T-cell (primary cell): ENCODE data around the gene TIMP3. TPM values are rescaled to one million over a fixed set of nuclear protein-coding genes. Genes with fewer than 3 reads are reported as not detected.

Experiments
- ATAC-seq, 4 experiments: fragments of 200-7000 bp in 3 of 4; fragments of 150-1000 bp in 1 of 4; cut with Tn5 transposase; replicated peaks in 1 of 4; 1 replicate in 3 of 4; 2 replicates in 1 of 4; pipeline ENCODE4 v1.10.0; 2021; ENCODE audit warnings: moderate library complexity in 3 of 4, mild to moderate bottlenecking in 2 of 4, moderate number of reproducible peaks in 1 of 4
- CTCF ChIA-PET, 2 donors: fragments of 300-600 bp; sonication (Branson Sonifier 250); formaldehyde crosslinking; loops; one replicate each; lab custom pipeline; 2022; ENCODE audit warnings: antibody characterized with exemption in 2 of 2; lab: Charles Lee
- POLR2A ChIA-PET, 2 donors: fragments of 300-600 bp; sonication (Branson Sonifier 250); formaldehyde crosslinking; loops; one replicate each; lab custom pipeline; 2022; ENCODE audit warnings: antibody characterized with exemption in 2 of 2; lab: Charles Lee
- DNase-seq, 35 experiments: peaks; one replicate each; pipeline versions ENCODE4 v3.0.0 to v3.0.0-alpha.2; 2013 to 2023
- H3K27ac ChIP-seq: one replicate; pipeline ENCODE4 v1.5.1; 2013; ENCODE audit warnings: low read length
- H3K27me3 ChIP-seq, 2 experiments: replicated peaks in 1 of 2; 1 replicate in 1 of 2; 2 replicates in 1 of 2; pipeline versions ENCODE4 v1.6.1 to v1.7.0; 2013; ENCODE audit warnings: low read length in 1 of 2, mixed read lengths in 1 of 2; ENCODE audit not compliant: control insufficient read depth in 2 of 2, insufficient read depth in 2 of 2; ENCODE audit errors: extremely low read depth in 1 of 2
- H3K36me3 ChIP-seq, 2 donors: 1 replicate in 1 of 2; 2 replicates in 1 of 2; pipeline versions ENCODE4 v1.6.1 to v1.7.0; 2013; ENCODE audit warnings: low read length in 1 of 2; ENCODE audit not compliant: control insufficient read depth in 2 of 2, insufficient read depth in 1 of 2; ENCODE audit errors: extremely low read depth in 1 of 2
- H3K4me1 ChIP-seq, 2 experiments: 1 replicate in 1 of 2; 2 replicates in 1 of 2; pipeline versions ENCODE4 v1.6.1 to v1.7.0; 2013; ENCODE audit warnings: low read length in 2 of 2, mixed read lengths in 1 of 2; ENCODE audit not compliant: insufficient read depth in 2 of 2, control insufficient read depth in 1 of 2; ENCODE audit errors: extremely low read depth in 1 of 2
- H3K4me3 ChIP-seq, 2 donors: 1 replicate in 1 of 2; 2 replicates in 1 of 2; pipeline versions ENCODE4 v1.5.1 to v1.7.0; 2013; ENCODE audit warnings: mild to moderate bottlenecking in 2 of 2, low read length in 1 of 2, moderate library complexity in 1 of 2; ENCODE audit not compliant: control insufficient read depth in 1 of 2; ENCODE audit errors: extremely low read depth in 1 of 2
- H3K9me3 ChIP-seq: 2 replicates; pipeline ENCODE4 v1.7.0; 2013
- H3K27ac Mint-ChIP-seq, 2 donors: one replicate each; pipeline ENCODE4 v1.8.0; 2020 to 2021; ENCODE audit warnings: mild to moderate bottlenecking in 2 of 2, mixed read lengths in 2 of 2
- H3K27me3 Mint-ChIP-seq, 2 donors: one replicate each; pipeline ENCODE4 v1.8.0; 2021 to 2022; ENCODE audit warnings: mixed read lengths in 2 of 2
- H3K36me3 Mint-ChIP-seq: one replicate; pipeline ENCODE4 v1.8.0; 2021; ENCODE audit warnings: mixed read lengths
- H3K4me1 Mint-ChIP-seq, 3 donors: one replicate each; pipeline ENCODE4 v1.8.0; 2020 to 2022; ENCODE audit warnings: mixed read lengths in 3 of 3, mild to moderate bottlenecking in 1 of 3
- H3K4me3 Mint-ChIP-seq, 3 donors: one replicate each; pipeline ENCODE4 v1.8.0; 2020 to 2022; ENCODE audit warnings: mild to moderate bottlenecking in 3 of 3, mixed read lengths in 3 of 3, moderate library complexity in 3 of 3
- H3K9me3 Mint-ChIP-seq, 3 donors: one replicate each; pipeline ENCODE4 v1.8.0; 2020 to 2022; ENCODE audit warnings: mixed read lengths in 3 of 3
- WGBS: methylation state at CpG from one replicate; pipeline ENCODE4 v1.1.5; 2013; ENCODE audit warnings: missing lambda C conversion rate; ENCODE audit not compliant: insufficient coverage; 5-methylcytosine and 5-hydroxymethylcytosine counted together
- total RNA-seq, 35 experiments: library from RNA in 6 of 35; stranded (reverse) in 6 of 35; fragments of 120-200 nt in 1 of 35; gene quantifications; one replicate each; pipeline versions ENCODE4 v1.2.1 to v1.2.4 and lab custom pipeline; 2013 to 2026

Gene TIMP3
- total RNA-seq, 5 donors from 2014 or later (not counting 1 experiment from before 2014, with no cell fraction given), result 0.07 to 1.7 (median 1.1) TPM

- ChIA-PET POLR2A (no interaction called here), CTCF (no interaction called here)
- Histone ChIP-seq H3K9me3 (no peaks in the 10 kb centered on the region), H3K27ac (no peak overlapping the region), H3K4me1 (no peaks in the 10 kb centered on the region), H3K4me3 (no peak overlapping the region), H3K36me3 (no peaks in the 10 kb centered on the region), H3K27me3 (peaks cover 0 to 2% of the 10 kb centered on the region in 2 experiments)
- Mint-ChIP-seq H3K9me3 (no peaks in the 10 kb centered on the region), H3K36me3 (no peaks in the 10 kb centered on the region), H3K4me3 (no peak overlapping the region), H3K4me1 (no peaks in the 10 kb centered on the region), H3K27me3 (peaks cover 0 to 3% of the 10 kb centered on the region in 2 donors), H3K27ac (no peak overlapping the region)
- ATAC-seq (no peak), DNase-seq (no peak)
- no CpG with 5 or more reads among the region's 1 CpG for WGBS
Observed at GRCh38 chr22:32781695-32782094, 19.8 kb upstream of the TIMP3 start.

GRCh38 chr22:32785321-32786026 is 16.0 kb upstream of the TIMP3 start:
- Mint-ChIP-seq H3K9me3 (no peaks in the 10 kb centered on the region), H3K4me1 (no peaks in the 10 kb centered on the region), H3K36me3 (no peaks in the 10 kb centered on the region), H3K27me3 (peaks cover 5 to 7% of the 10 kb centered on the region in 2 donors), H3K4me3 (no peak overlapping the region), H3K27ac (no peak overlapping the region)
- Histone ChIP-seq H3K36me3 (no peaks in the 10 kb centered on the region), H3K9me3 (no peaks in the 10 kb centered on the region), H3K4me1 (no peaks in the 10 kb centered on the region), H3K4me3 (no peak overlapping the region), H3K27ac (no peak overlapping the region), H3K27me3 (peaks cover 0 to 4% of the 10 kb centered on the region in 2 experiments)
- WGBS, result 94% methylated on average over 2 of the region's 5 CpGs
- ATAC-seq (no peak), DNase-seq (no peak)
- ChIA-PET POLR2A (no interaction called here), CTCF (interaction anchor here in 1 of 2 donors (0.5 kb wide), 1 partner anchor 1119 kb away, joined by 5 read pairs; no protein-coding TSS in a partner anchor)

GRCh38 chr22:32786027-32786418 is 15.5 kb upstream of the TIMP3 start:
- ATAC-seq (no peak), DNase-seq (no peak)
- Mint-ChIP-seq H3K27ac (no peak overlapping the region), H3K9me3 (no peaks in the 10 kb centered on the region), H3K36me3 (no peaks in the 10 kb centered on the region), H3K27me3 (peaks cover 7 to 11% of the 10 kb centered on the region in 2 donors), H3K4me1 (no peaks in the 10 kb centered on the region), H3K4me3 (no peak overlapping the region)
- WGBS, result no CpG with 5 or more reads among the region's 2 CpGs
- peaks cover 0 to 4% of the 10 kb centered on the region in 2 experiments for H3K27me3 ChIP-seq
- H3K27ac ChIP-seq, result no peak overlapping the region
- H3K36me3 ChIP-seq, result no peaks in the 10 kb centered on the region
- H3K4me1 ChIP-seq, result no peaks in the 10 kb centered on the region
- no peak overlapping the region for H3K4me3 ChIP-seq
- no peaks in the 10 kb centered on the region for H3K9me3 ChIP-seq
- ChIA-PET CTCF (no interaction called here), POLR2A (no interaction called here)

DNA sequence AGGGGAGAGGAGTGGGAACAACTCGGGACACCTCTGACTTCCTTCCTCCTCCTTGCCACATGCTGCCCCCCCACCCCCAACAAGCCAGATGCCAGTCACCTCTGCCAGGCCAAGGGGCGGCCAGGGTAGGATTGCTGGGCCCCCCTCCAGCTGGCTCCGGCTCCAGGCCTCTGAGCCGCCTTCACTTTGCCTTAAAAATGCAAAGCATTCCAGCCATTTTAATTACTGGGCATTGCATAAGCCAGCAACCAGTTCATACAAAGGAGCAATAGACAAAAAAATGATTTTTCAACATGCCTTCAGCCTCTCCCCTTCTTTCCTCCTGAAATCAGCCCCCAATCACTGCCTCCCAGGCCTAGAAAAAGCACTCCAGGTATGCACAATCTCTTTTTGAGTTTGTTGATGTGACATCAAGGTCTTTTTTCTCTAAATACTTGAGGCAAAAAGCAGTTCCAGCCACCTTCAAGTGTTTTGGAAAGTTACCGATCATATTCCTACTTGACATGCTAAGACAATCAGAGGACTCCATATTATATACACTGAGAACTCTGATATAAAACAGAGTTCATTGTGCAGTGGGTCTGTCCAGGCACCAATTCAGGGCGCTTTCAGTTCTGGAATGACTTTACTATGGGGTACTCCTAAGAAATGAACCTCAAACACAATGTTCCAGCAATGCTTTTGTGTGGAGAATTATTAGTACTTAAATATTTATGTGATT is 12.4 kb upstream of the TIMP3 start:
- peaks cover 7 to 18% of the 10 kb centered on the region in 2 donors for H3K27me3 Mint-ChIP-seq
- Histone ChIP-seq H3K27me3 (peaks cover 0 to 4% of the 10 kb centered on the region in 2 experiments), H3K4me1 (no peaks in the 10 kb centered on the region), H3K36me3 (no peaks in the 10 kb centered on the region), H3K4me3 (no peak overlapping the region), H3K27ac (no peak overlapping the region), H3K9me3 (no peaks in the 10 kb centered on the region)
- WGBS, result 92% methylated on average over 3 of the region's 6 CpGs
- no peak overlapping the region for H3K27ac Mint-ChIP-seq
- ATAC-seq, result no peak
- CTCF ChIA-PET, result no interaction called here
- POLR2A ChIA-PET, result no interaction called here
- DNase-seq, result no peak
- no peak overlapping the region for H3K4me3 Mint-ChIP-seq
- H3K4me1 Mint-ChIP-seq, result no peaks in the 10 kb centered on the region
- H3K36me3 Mint-ChIP-seq, result no peaks in the 10 kb centered on the region
- H3K9me3 Mint-ChIP-seq, result no peaks in the 10 kb centered on the region

GRCh38 chr22:32789797-32790620 is 11.5 kb upstream of the TIMP3 start:
- Histone ChIP-seq H3K36me3 (no peaks in the 10 kb centered on the region), H3K27ac (no peak overlapping the region), H3K27me3 (peaks cover 0 to 4% of the 10 kb centered on the region in 2 experiments), H3K4me3 (no peak overlapping the region), H3K4me1 (no peaks in the 10 kb centered on the region), H3K9me3 (no peaks in the 10 kb centered on the region)
- no peaks in the 10 kb centered on the region for H3K9me3 Mint-ChIP-seq
- no peak overlapping the region for H3K4me3 Mint-ChIP-seq
- POLR2A ChIA-PET, result no interaction called here
- H3K27me3 Mint-ChIP-seq, result peaks cover 7 to 15% of the 10 kb centered on the region in 2 donors
- H3K4me1 Mint-ChIP-seq, result no peaks in the 10 kb centered on the region
- no peak overlapping the region for H3K27ac Mint-ChIP-seq
- ATAC-seq (no peak), DNase-seq (no peak)
- 90% methylated on average over 2 of the region's 9 CpGs for WGBS
- CTCF ChIA-PET, result no interaction called here
- H3K36me3 Mint-ChIP-seq, result no peaks in the 10 kb centered on the region

GRCh38 chr22:32791056-32791455 is 10.4 kb upstream of the TIMP3 start:
- ATAC-seq, result no peak
- Histone ChIP-seq H3K9me3 (no peaks in the 10 kb centered on the region), H3K27me3 (peaks cover 0 to 4% of the 10 kb centered on the region in 2 experiments), H3K4me3 (no peak overlapping the region), H3K27ac (no peak overlapping the region), H3K36me3 (no peaks in the 10 kb centered on the region), H3K4me1 (no peaks in the 10 kb centered on the region)
- no peaks in the 10 kb centered on the region for H3K9me3 Mint-ChIP-seq
- peaks cover 12 to 18% of the 10 kb centered on the region in 2 donors for H3K27me3 Mint-ChIP-seq
- 85% methylated on average over 5 of the region's 6 CpGs for WGBS
- no peaks in the 10 kb centered on the region for H3K36me3 Mint-ChIP-seq
- ChIA-PET POLR2A (no interaction called here), CTCF (no interaction called here)
- no peaks in the 10 kb centered on the region for H3K4me1 Mint-ChIP-seq
- no peak for DNase-seq
- H3K4me3 Mint-ChIP-seq, result no peak overlapping the region
- H3K27ac Mint-ChIP-seq, result no peak overlapping the region
